Measurements from ENCODE around the gene NCOA7.

Gene NCOA7

GRCh38 chr6:125963817-125964216 lies 173.1 kb downstream of the NCOA7 start:
- Histone ChIP-seq H3K4me2 (ENCODE audit: low read length) (no peak overlapping the region), H3K9me2 (ENCODE audit: low read depth, low read length) (no peaks in the 10 kb centered on the region), H3F3A (ENCODE audit: insufficient read depth, low read length) (no peaks in the 10 kb centered on the region)

DNA sequence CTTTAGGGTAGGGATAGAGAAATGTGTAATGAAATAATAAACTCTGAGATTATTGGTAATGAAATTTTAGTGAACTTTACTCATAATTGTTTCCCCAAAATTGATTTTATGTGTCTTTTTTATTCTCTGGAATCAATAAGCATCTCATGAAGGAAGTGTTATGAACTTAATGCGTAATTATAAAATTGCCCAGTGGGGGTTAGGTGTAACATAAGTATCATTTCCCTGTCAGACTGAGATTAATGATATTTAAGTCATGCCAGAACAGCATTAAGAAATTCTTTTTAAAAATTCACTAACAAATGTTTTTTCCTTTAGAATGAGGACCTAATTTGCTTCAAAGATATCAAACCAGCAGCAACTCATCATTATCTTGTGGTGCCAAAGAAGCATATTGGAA lies 175.8 kb downstream of the NCOA7 start:
- TF ChIP-seq, protein P1, sequence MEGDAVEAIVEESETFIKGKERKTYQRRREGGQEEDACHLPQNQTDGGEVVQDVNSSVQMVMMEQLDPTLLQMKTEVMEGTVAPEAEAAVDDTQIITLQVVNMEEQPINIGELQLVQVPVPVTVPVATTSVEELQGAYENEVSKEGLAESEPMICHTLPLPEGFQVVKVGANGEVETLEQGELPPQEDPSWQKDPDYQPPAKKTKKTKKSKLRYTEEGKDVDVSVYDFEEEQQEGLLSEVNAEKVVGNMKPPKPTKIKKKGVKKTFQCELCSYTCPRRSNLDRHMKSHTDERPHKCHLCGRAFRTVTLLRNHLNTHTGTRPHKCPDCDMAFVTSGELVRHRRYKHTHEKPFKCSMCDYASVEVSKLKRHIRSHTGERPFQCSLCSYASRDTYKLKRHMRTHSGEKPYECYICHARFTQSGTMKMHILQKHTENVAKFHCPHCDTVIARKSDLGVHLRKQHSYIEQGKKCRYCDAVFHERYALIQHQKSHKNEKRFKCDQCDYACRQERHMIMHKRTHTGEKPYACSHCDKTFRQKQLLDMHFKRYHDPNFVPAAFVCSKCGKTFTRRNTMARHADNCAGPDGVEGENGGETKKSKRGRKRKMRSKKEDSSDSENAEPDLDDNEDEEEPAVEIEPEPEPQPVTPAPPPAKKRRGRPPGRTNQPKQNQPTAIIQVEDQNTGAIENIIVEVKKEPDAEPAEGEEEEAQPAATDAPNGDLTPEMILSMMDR (IDR thresholded peaks at IDR 0.05; ENCODE audit: low read length) = no peak
- no peak for TF ChIP-seq EZH2 (IDR thresholded peaks at IDR 0.05; ENCODE audit: borderline replicate concordance, low read length)
- H3K4me1 ChIP-seq (ENCODE audit: insufficient read depth, low read length, severe bottlenecking) = peaks cover 17% of the 10 kb centered on the region

More at GRCh38 chr6:125963817-125964216, 173.1 kb downstream of the NCOA7 start:
- Histone ChIP-seq H3K4me1 (ENCODE audit: insufficient read depth, low read length, severe bottlenecking) (peaks cover 16% of the 10 kb centered on the region), H3K9ac (ENCODE audit: low read length) (no peak overlapping the region), H4K20me1 (ENCODE audit: insufficient read depth, low read length) (no peaks in the 10 kb centered on the region; the same call in 1 of the 2 replicates), H3K36me3 (ENCODE audit: insufficient read depth, low read length) (no peaks in the 10 kb centered on the region), H2AFZ (ENCODE audit: low read length) (no peak overlapping the region), H3K27me3 (ENCODE audit: insufficient read depth, low read length) (no peaks in the 10 kb centered on the region), H3K79me2 (ENCODE audit: insufficient read depth, low read length) (peaks cover 23% of the 10 kb centered on the region), H3K27ac (ENCODE audit: low read depth, low read length, poor library complexity, severe bottlenecking) (no peak overlapping the region), H3K4me3 (ENCODE audit: low read depth, low read length, poor library complexity, severe bottlenecking) (no peak overlapping the region), H3K9me3 (ENCODE audit: low read length) (no peaks in the 10 kb centered on the region)
- TF ChIP-seq, protein P1 (IDR thresholded peaks at IDR 0.05; ENCODE audit: low read length) = no peak
- TF ChIP-seq EZH2 (IDR thresholded peaks at IDR 0.05; ENCODE audit: borderline replicate concordance, low read length) = no peak

DNA sequence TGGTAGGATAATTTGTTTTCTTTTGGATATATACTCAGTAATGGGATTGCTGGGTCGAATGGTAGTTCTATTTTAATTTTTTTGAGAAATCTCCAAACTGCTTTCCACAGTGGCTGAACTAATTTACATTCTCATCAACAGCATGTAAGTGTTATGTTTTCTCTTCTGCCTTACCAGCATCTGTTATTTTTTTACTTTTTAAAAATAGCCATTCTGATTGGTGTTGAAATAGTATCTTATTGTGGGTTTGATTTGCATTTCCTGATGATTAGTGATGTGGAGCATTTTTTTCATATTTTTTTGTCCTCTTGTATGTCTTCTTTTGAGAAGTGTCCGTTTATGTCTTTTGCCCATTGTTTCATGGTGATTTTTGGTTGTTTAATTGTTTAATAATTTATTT lies 177.7 kb downstream of the NCOA7 start:
- H3K27me3 ChIP-seq (ENCODE audit: insufficient read depth, low read length) = no peaks in the 10 kb centered on the region

More for the DNA sequence above, 175.8 kb downstream of the NCOA7 start:
- no peak overlapping the region for H3K4me3 ChIP-seq (ENCODE audit: low read depth, low read length, poor library complexity, severe bottlenecking)
- H3K36me3 ChIP-seq (ENCODE audit: insufficient read depth, low read length) = no peaks in the 10 kb centered on the region
- no peak overlapping the region for H3K9ac ChIP-seq (ENCODE audit: low read length)
- no peaks in the 10 kb centered on the region for H3K9me2 ChIP-seq (ENCODE audit: low read depth, low read length)
- no peaks in the 10 kb centered on the region for H3K9me3 ChIP-seq (ENCODE audit: low read length)
- no peak overlapping the region for H2AFZ ChIP-seq (ENCODE audit: low read length)
- peaks cover 21% of the 10 kb centered on the region for H3K79me2 ChIP-seq (ENCODE audit: insufficient read depth, low read length)
- no peaks in the 10 kb centered on the region; the same call in 1 of the 2 replicates for H4K20me1 ChIP-seq (ENCODE audit: insufficient read depth, low read length)
- H3K4me2 ChIP-seq (ENCODE audit: low read length) = no peak overlapping the region
- no peak overlapping the region for H3K27ac ChIP-seq (ENCODE audit: low read depth, low read length, poor library complexity, severe bottlenecking)
- H3F3A ChIP-seq (ENCODE audit: insufficient read depth, low read length) = no peaks in the 10 kb centered on the region
- no peaks in the 10 kb centered on the region for H3K27me3 ChIP-seq (ENCODE audit: insufficient read depth, low read length)

More for the DNA sequence above, 177.7 kb downstream of the NCOA7 start:
- TF ChIP-seq, protein P1 (IDR thresholded peaks at IDR 0.05; ENCODE audit: low read length) = no peak
- TF ChIP-seq EZH2 (IDR thresholded peaks at IDR 0.05; ENCODE audit: borderline replicate concordance, low read length) = no peak
- Histone ChIP-seq H3K9me3 (ENCODE audit: low read length) (no peaks in the 10 kb centered on the region), H3K4me2 (ENCODE audit: low read length) (no peak overlapping the region; the same call in 1 of the 2 replicates), H4K20me1 (ENCODE audit: insufficient read depth, low read length) (no peaks in the 10 kb centered on the region; the same call in 1 of the 2 replicates), H3K27ac (ENCODE audit: low read depth, low read length, poor library complexity, severe bottlenecking) (no peak overlapping the region), H3K36me3 (ENCODE audit: insufficient read depth, low read length) (peaks cover 3% of the 10 kb centered on the region; the same call in 1 of the 2 replicates), H3K9ac (ENCODE audit: low read length) (no peak overlapping the region), H3K79me2 (ENCODE audit: insufficient read depth, low read length) (peaks cover 15% of the 10 kb centered on the region), H3F3A (ENCODE audit: insufficient read depth, low read length) (no peaks in the 10 kb centered on the region), H2AFZ (ENCODE audit: low read length) (no peak overlapping the region), H3K4me3 (ENCODE audit: low read depth, low read length, poor library complexity, severe bottlenecking) (no peak overlapping the region), H3K4me1 (ENCODE audit: insufficient read depth, low read length, severe bottlenecking) (peaks cover 17% of the 10 kb centered on the region), H3K9me2 (ENCODE audit: low read depth, low read length) (no peaks in the 10 kb centered on the region)
